Hepatocyte (in vitro differentiated cells): ENCODE measurements around the gene NTRK3.

Experiments
- EZH2 ChIP-seq: fragments of 200-600 bp; sonication (generic); IDR thresholded peaks from 2 replicates; pipeline ENCODE4 v1.6.1; 2016; ENCODE audit warnings: antibody characterized with exemption, mild to moderate bottlenecking, borderline replicate concordance
- EZH2phosphoT487 ChIP-seq: fragments of 200-600 bp; sonication (generic); IDR thresholded peaks from one replicate; pipeline ENCODE4 v1.6.1; 2018; ENCODE audit warnings: antibody characterized with exemption, mild to moderate bottlenecking, low read depth, moderate library complexity; ENCODE audit not compliant: unreplicated experiment, severe bottlenecking
- TF ChIP-seq, protein P1 (sequence below): fragments of 200-600 bp; sonication (generic); IDR thresholded peaks from 2 replicates; pipeline ENCODE4 v1.5.1; 2016; ENCODE audit warnings: antibody characterized with exemption, mild to moderate bottlenecking; ENCODE audit not compliant: poor library complexity

GRCh38 chr15:88125576-88125975 lies 131.0 kb downstream of the NTRK3 start:
- TF ChIP-seq, protein P1, sequence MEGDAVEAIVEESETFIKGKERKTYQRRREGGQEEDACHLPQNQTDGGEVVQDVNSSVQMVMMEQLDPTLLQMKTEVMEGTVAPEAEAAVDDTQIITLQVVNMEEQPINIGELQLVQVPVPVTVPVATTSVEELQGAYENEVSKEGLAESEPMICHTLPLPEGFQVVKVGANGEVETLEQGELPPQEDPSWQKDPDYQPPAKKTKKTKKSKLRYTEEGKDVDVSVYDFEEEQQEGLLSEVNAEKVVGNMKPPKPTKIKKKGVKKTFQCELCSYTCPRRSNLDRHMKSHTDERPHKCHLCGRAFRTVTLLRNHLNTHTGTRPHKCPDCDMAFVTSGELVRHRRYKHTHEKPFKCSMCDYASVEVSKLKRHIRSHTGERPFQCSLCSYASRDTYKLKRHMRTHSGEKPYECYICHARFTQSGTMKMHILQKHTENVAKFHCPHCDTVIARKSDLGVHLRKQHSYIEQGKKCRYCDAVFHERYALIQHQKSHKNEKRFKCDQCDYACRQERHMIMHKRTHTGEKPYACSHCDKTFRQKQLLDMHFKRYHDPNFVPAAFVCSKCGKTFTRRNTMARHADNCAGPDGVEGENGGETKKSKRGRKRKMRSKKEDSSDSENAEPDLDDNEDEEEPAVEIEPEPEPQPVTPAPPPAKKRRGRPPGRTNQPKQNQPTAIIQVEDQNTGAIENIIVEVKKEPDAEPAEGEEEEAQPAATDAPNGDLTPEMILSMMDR: no peak
- TF ChIP-seq EZH2phosphoT487 (no peak), EZH2 (no peak)
